OCI-LY7 (cell line): ENCODE results near the gene KLF2.

ENCODE experiments used
- EZH2phosphoT487 ChIP-seq: fragments of 200-600 bp; sonication (generic); IDR thresholded peaks from 2 replicates; pipeline ENCODE4 v1.6.1; 2018; ENCODE audit warnings: low read depth, borderline replicate concordance, mild to moderate bottlenecking, mixed run types, antibody characterized with exemption, low read length, moderate library complexity, mixed read lengths
- TF ChIP-seq, protein P1 (sequence below): fragments of 200-600 bp; sonication (generic); conservative IDR thresholded peaks from 2 replicates; pipeline ENCODE4 v1.5.1; 2014; ENCODE audit warnings: mild to moderate bottlenecking, antibody characterized with exemption, low read length, moderate library complexity, mixed read lengths

DNA sequence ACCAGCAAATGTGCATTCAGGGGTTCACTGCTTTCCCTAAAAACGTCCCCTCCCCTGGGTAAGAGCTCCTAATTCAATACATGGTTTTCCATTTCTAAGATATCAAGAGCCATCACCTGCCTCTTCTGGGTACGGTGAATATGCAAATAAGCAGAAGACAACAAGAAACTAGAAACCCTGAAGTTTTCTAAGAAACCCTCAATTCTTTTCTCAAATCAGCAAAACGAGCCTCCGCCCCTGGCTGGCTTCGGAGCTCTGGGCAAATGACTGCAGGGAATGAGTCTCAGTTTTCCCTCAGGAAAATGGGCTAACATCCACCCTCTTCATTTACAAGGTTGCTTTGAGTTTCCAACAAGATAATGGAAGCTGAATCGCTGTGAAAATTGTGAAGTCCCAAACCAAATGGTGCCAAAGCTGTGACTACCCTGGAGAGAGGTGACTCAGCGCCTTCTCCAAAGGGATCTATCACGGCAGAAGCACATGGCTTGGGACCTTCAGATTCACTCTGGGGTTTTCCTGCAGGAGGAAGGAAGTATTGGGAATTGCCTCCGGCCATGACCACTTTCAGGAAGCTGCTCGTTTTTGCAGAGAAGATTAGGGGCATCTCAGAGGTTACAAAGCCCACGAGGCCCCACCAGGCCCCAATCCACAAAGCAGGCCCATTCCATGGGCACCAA is 26.6 kb downstream of the KLF2 start:
- TF ChIP-seq, protein P1, sequence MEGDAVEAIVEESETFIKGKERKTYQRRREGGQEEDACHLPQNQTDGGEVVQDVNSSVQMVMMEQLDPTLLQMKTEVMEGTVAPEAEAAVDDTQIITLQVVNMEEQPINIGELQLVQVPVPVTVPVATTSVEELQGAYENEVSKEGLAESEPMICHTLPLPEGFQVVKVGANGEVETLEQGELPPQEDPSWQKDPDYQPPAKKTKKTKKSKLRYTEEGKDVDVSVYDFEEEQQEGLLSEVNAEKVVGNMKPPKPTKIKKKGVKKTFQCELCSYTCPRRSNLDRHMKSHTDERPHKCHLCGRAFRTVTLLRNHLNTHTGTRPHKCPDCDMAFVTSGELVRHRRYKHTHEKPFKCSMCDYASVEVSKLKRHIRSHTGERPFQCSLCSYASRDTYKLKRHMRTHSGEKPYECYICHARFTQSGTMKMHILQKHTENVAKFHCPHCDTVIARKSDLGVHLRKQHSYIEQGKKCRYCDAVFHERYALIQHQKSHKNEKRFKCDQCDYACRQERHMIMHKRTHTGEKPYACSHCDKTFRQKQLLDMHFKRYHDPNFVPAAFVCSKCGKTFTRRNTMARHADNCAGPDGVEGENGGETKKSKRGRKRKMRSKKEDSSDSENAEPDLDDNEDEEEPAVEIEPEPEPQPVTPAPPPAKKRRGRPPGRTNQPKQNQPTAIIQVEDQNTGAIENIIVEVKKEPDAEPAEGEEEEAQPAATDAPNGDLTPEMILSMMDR, result no peak
- no peak for TF ChIP-seq EZH2phosphoT487
